Fibroblast of peridontal ligament (primary cell): Measurements from ENCODE around the gene MXRA8.
"Not testable (repeated sequence)": the region's sequence is repeated elsewhere in the genome, so short reads cannot be mapped to it uniquely, and the experiment has no call there.

ENCODE experiments used
- DNase-seq: peaks from one replicate; pipeline ENCODE4 v3.0.0-alpha.2; 2010; ENCODE audit errors: extremely low read depth

Gene MXRA8

DNA sequence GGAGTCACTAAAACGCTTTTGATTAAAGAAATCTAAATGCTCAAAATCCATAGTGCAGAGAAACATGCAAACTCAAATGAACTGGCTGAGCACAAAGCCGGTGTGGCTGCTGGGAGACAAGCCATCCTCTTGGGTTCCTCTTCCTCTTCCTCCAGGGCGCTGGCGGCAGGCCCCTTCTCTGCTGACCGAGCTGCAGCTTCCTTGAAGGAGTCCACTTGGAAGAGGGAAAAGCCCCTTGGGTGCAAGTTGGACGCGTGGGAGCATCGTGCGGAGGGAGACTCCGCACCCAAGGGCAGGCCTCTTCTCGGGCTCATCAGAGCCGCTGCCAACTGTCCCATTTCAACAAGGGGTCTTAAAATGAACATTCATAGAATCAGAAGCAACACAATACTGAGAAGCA, 32.9 kb upstream of the MXRA8 start:
- no peak for DNase-seq

DNA sequence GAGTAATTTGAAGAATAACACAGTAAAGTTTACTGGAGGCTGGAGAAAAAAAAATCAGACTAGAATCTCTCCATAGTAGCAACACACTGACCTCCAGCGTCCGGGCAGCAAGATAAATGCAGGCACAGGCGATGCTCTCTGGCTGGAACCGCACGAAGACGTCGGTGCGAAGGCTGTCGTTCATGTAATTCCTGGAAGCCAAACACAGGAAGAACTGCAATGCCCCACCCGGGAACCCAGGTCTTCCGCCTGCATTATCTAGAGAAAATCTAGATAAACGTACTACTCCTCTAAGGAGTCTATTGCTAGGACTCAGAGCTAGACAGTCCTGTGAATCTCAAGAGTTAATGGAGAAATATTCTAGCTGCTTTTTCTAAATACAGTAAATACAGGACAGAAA, 32.3 kb upstream of the MXRA8 start:
- no peak for DNase-seq

GRCh38 chr1:1388078-1388472, 29.7 kb upstream of the MXRA8 start:
- DNase-seq = no peak

DNA sequence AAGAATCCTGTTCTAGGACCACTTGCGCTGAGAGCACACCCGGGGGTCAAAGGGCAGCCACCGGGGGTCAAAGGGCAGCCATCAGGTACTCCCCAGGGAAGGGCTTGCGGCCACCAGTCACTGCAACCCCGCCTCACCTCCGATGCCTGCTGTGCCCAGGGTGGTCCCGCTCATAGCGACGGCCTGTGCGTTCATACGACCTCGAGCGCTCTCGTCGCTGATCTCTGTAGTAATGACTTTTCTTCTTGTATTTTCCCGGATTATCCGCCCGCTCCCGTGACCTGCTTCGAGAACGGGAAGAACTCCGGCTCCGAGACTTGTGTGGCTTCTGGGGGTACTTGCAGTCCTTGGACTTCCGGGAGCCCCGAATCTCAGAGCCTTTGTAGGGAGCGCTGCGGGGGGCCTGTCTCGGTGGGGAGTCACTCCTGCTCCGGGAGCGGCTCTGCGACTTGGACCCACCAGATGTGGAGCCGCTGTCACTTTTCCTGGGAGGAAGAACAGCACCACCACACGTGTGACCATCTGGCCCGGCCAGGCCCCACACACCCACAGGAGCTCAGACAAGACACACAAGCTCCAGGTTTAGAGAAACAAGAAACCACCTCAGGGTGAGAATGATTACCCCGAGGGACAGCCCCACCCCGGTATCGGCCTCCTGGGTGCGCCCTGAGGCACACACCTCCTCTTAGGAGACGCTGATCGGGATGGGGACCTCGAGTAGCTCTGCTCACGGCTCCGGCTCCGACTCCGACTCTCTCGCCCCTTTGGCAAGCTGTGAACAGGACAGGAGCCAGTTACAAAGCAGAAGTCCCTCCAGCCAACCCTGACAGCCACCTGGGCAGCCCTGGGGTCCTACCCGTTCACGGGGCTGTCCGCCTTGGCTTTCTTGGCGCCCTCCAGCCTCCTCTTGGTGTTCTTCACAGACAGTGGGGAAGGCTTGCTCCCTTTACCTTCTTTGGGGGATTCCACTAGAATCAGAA, 29.0 kb upstream of the MXRA8 start:
- no peak for DNase-seq

GRCh38 chr1:1385931-1386330, 27.6 kb upstream of the MXRA8 start:
- no peak for DNase-seq

- not testable (repeated sequence) for DNase-seq
These were observed 27.0 kb upstream of the MXRA8 start for GRCh38 chr1:1385339-1385738.

- no peak for DNase-seq
These were observed 22.9 kb upstream of the MXRA8 start for GRCh38 chr1:1381294-1381693.

DNA sequence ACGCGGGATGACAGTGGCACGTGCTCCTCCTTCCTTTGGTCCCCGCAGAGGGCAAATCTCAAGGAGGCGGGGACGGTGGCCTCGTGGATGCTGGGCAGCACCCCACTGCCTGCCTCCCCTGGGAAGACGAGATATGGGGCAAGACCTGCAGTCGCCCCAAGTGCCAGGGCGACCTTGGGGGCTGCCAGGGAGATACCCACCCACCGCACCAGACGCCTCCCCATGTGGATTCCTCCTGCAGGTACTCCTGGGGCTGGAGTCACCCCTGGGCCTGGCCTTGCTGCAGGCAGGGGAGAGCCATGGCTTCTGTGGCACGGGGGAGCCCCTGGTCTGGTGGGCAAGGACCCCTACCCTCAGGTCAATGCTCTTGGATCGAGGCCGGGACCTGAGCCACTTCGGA, 22.5 kb upstream of the MXRA8 start:
- no peak for DNase-seq

DNA sequence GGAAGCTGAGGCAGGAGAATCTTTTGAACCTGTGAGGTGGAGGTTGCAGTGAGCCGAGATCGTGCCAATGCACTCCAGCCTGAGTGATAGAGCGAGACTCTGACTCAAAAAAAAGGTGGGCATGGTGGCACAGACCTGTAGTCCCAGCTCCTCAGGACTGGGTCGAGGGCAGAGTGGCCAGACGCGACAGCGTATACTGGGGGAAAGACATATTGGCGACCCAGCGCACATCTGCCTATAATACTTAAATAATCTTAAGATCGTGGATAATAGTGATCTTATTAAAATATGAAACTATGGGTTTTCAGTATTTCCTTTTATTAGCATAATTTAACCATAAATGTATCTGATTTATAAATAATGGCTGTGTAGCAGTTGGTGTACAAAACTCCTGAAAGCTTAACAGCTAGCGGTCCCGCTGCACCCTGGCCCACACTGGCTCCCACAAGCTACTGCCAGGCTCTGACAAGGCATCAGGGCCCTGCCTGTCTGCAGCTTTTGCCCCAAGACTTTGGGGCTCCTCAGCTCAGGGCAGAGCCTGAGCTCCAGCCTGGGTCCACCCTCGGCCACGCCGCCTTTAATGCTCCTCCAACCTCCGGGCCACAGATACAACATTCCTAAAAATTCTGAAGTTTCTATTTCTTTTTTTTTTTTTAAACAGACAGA, 19.3 kb upstream of the MXRA8 start:
- DNase-seq = no peak

GRCh38 chr1:1376551-1377226, 18.3 kb upstream of the MXRA8 start:
- no peak for DNase-seq

DNA sequence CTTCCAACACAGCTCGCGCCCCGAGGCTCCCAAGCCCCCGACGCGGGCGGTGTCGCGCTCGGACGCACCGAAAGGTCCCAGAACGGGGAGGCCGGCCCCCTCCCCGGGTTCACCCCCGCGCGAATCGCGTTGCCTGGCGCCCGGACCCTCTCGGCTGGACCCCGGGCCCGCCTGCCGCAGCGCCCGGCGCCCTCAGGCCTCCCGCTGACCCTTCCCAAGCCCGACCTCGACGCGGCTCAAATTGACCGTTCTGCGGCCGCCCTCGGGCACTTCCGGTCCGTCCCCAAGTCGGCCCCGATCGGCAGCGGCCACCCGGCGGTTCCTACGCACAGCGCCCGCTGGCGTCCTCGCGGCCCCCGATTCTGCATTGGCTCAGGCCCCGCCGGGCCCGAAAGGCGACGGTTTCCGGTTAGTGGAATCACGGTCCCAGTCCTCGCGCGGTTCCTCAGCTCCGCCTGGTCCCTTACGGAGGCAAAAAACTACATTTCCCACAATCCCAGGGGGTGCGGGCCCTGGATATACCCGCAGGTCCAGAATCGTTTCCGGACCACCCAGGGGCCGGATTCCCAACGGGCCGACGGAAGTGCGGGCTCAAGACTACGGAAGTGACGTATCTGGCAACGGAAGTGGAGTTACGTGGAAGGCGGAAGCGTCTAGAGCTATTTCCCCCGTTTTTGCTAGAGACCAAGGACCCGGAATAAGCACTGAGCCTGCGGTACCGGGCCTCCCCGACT, 16.7 kb upstream of the MXRA8 start, which contains the start of gene AURKAIP1:
Gene AURKAIP1, minus strand, starts transcription at position 279 of the 734 bp plus-strand sequence. CDS start 451 bp downstream, outside the sequence.
- DNase-seq = peak; percentile 100

- DNase-seq = no peak
These were observed 16.2 kb upstream of the MXRA8 start for GRCh38 chr1:1374589-1374928.

DNA sequence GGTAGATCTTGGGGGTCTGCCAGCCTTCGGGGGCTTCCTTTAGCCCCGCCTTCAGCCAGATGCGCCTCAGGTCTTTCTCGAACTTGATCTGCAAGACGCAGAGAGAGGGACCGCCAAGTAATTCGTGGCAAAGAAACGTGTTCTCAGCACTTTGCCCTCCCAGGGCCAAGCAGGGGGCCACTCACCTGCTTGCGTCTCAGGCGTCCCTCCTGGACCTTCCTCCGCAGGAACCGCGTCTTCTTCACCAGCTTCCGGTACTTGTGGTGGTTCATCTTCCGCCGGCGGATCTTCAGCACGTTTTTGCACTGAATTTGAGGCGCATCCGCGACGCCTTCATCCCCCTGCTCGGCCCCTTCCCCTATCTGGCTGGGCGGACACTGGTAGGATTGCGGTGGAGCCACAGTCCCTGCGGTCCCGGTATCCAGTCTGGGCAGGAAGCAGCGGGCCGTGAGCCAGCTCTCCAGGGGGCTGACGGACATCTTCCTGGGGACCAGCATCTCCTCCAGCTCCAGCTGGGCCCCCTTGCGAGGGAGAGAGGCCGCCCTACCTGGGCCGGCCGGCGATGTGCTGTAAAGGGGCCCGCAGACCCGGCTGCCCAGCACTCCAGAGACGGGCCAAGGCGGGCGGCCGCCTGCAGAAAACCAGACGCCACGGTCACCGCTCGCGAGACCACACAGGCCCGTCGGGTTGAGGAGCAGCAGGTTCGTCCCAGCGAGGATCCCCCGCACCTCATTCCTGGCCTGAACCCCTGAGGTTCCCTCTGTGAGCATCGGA, 15.6 kb upstream of the MXRA8 start:
- DNase-seq = no peak

- no peak for DNase-seq
These were observed 14.9 kb upstream of the MXRA8 start for GRCh38 chr1:1373051-1373814.

DNA sequence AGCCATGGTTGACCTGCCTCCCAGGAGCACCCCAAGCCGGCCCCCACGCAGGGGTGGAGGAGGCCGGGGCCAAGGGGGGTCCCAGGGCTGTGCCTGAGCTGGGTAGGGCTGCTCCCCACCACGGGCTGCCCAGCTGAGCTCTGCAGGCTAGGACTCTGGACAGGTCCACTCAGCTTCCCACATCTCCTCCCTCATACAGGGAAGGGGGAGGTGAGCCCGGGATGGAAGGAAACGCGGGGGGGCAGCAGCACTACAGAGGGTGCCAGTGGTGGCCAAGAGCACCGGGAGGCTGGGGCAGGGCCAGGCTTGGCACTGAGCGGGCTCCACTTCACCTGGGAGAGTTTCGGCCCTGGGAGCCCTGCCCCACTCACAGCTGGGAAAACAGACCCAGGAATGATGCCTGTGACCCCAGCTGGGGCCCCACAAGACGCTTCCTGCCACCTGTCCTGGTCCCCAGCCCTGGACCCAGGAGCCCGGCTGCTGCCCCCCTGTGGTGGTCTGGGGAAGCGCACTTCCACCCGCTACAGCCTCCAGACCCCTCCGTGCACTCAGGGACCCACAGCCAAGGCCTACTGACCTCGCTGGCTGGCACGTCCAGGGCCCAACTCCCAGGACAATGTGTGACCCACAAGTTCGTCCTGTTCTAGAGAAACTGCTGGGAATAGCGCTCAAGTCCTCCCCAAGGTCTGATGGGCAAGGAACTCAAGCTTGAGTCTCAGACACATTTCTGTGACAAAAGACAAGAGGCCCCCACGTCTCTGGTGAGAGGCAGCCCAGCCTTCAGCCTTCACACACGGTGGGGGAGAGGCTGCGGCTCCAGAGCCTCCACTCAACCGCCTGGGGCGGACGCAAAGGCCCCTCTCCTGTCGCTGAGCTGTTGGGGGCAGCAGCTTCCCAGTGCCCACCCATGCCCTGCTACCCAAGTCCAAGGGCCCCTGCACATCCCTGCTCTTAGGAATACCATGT, 13.7 kb upstream of the MXRA8 start:
- DNase-seq = peak; percentile 51

DNA sequence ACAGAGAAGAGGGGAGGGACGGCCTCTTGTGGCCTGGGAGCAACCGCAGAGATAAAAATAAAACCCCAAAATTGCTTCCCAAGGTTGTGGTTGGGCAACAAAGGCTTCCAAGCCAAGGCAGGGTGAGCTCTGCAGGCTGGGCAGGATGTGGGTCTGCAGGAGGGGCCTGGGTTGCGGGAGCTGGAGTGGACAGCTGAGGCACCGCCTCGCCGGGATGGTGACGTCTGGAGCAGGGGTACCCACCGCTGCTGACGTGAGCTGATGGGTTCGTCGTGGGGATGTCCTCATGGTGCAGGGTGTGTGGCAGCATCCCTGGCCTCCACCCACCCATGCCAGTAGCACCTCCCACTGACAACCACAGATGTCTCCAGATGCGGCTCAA, 13.0 kb upstream of the MXRA8 start:
- peak; percentile 86 for DNase-seq

DNA sequence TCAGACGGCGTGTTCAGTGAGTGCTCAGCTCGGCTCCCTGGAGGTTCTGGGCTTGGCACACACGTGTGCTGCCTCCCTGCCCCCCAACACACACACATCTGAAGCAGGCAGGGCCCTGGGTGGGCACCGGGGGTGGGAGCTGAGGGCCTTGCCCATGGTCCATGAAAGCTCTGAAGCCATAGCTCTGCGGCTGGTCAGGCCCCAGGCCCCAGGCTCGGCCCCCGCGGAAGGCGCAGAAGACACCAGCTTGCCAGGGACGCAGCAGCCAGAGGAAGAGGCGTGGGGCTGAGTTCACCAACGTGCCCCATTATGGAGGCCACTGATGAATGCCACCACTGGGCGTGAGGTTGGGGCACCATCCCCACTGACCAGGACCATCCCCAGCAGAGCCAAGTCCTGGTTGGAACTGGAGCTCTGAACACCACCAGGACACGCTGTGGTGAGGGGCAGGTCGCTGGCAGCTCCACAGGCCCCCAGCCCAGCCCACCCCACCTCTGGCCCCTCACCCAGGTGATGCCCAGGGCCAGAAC, 12.5 kb upstream of the MXRA8 start:
- DNase-seq = no peak

GRCh38 chr1:1370094-1370493, 11.7 kb upstream of the MXRA8 start:
- not testable (repeated sequence) for DNase-seq

DNA sequence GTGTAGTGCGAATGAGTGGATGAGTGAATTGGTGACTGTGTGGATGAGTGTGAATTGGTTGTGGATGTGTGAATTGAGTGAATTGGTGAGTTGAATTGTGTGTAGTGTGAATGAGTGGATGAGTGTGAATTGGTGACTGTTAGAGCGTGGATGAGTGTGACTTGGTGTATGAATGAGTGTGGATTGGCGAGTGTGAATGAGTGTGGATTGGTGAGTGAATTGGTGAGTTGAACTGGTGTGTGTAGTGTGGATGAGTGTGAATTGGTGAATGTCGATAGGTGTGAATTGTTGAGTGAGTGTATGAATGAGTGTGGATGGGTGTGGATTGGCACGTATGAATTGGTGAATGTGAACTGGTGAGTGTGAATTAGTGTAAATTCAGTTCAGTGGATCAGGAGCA, 9.0 kb upstream of the MXRA8 start:
- DNase-seq = no peak
